A549 treated with ZK216348 at 1 μM for 4 hours (cell line): ENCODE measurements around the gene PCBD1. TPM values are rescaled to one million over a fixed set of nuclear protein-coding genes. Genes with fewer than 3 reads are reported as not detected.

Experiments used
- total RNA-seq: library from RNA; stranded (reverse); fragments of 200-300 nt; extraction: Qiagen RNA extraction; gene quantifications from 5 replicates; pipeline ENCODE4 v1.2.3, GENCODE V29; 2022; ENCODE audit warnings: low read depth

PCBD1 gene
- 188 to 260 TPM (median 234 TPM) in 5 replicates for total RNA-seq

DNA sequence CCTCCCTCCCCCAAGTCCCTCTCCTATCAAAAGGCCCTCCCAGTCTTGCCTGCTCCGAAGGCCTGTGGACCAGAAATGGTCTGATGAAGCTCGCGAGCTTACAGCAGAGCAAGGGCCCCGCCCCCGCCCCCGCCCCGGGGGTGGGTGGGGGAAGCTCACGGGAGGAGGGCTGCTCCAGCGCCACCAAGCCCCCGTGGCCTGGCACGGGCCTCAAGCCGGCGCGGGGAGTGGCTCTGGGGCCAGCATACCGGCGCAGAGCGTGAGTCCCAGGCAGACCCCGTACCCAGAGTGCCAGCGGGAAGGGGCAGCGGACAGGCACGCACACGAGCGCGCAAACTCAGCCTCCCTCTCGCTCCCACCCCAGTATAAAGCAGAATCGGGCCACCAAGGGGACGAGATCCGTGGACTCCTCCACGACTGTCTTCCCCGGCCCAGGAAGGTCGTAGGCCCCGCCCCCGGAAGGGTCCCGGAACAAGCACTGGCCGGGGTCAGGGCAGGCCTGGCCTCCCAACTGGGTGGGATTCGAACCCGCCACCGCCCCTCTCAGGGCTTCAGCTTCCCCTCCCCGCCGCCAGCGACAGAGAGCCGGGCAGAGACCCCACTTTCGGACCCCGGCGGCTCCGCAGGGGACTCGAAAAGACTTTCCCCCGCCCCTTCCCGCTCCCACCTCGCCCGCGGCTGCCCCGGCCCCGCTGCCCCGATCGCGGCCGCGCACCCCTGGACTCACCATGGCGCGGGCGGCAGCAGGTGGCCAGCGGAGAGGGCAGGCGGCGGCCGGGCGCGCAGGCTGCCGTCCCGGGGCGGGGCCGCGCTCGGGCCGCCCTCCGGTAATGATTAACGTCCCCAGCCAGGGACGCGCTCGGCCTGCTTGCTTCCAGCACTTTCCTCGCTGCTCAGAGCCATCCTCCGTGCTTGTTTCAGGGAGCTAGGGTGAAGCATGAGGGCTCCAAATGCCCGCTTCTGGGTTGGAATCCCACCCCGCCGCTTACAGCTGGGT lies at the start of gene PCBD1:
Gene PCBD1 (minus strand): TSS at position 762 of the 997 bp plus-strand sequence. CDS start 32 bp downstream, at position 730.

Other genes starting within 250 kb of the PCBD1 start
- gene ADAMTS14, start 216.1 kb downstream of the PCBD1 start, total RNA-seq = 0.05 to 0.14 TPM (median 0.07 TPM) in 4 of 5 replicates, not detected in the other
- gene TBATA, start 103.2 kb downstream of the PCBD1 start, total RNA-seq = not detected in 5 replicates
- 23.6 to 32.2 TPM (median 28.1 TPM) in 5 replicates for gene SGPL1, start 72.6 kb downstream of the PCBD1 start, total RNA-seq